NCI-H2227 treated with DMSO at 0.1 percent for 48 hours (cell line): ENCODE measurements around the gene IL25.
"Not testable (repeated sequence)": the region's sequence is repeated elsewhere in the genome, so short reads cannot be mapped to it uniquely, and the experiment has no call there.

Experiments
- DNase-seq: peaks from one replicate; lab custom pipeline; 2025; lab: John Stamatoyannopoulos, UW

The IL25 gene

DNA sequence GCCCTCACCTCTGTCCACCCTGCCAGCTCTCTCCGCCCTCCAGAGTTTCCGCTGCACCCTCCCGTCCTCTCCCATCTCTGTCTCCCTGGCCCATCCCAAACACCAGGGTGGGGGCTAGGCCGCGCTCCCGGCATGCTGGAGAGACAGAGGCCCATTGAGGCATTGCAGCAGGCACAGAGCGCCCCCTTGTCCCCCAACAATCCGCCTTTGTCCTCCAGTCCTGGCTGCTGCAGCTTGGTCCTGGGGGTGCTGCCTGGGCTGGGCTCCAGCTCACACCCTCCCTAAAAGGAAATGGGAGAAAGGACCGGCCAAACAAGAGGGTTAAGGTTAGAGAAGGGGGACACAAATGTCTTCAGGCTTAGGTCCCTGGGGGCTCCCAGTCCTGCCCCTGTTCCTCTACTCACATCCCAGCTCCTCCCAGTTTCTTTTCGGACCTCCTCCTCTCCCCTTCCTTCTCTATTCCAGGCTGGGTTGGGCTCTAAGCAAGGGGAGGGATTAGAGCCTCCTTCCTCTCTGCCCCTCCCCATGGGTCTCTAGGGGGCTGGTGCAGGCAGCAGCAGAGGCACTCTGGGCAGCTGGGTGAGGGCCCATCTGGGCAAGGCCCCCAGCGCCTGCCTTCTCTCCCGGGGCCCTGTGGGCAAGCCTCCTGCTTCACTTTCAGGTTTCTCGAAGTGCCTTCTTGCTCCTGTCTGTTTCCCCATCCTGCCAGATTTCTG lies 4.0 kb downstream of the IL25 start, which contains the start of gene CMTM5:
Gene CMTM5, plus strand, starts transcription at position 565 of the 716 bp plus-strand sequence. CDS start 206 bp downstream, outside the sequence.
- DNase-seq, result no peak

DNA sequence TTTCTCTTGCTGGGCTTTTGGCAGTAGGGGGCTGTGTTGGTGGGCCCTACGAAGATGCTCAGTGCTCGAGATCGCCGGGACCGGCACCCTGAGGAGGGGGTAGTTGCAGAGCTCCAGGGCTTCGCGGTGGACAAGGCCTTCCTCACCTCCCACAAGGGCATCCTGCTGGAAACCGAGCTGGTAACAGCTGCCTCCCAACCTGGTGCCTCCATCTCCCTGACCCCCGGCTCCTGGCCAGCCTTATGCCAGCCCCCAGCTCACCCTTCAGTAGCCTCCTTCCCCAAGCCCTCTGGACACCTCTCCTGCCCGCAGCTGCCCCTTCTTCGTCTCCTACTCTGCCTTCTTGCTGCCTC lies 4.6 kb downstream of the IL25 start:
- no peak for DNase-seq

DNA sequence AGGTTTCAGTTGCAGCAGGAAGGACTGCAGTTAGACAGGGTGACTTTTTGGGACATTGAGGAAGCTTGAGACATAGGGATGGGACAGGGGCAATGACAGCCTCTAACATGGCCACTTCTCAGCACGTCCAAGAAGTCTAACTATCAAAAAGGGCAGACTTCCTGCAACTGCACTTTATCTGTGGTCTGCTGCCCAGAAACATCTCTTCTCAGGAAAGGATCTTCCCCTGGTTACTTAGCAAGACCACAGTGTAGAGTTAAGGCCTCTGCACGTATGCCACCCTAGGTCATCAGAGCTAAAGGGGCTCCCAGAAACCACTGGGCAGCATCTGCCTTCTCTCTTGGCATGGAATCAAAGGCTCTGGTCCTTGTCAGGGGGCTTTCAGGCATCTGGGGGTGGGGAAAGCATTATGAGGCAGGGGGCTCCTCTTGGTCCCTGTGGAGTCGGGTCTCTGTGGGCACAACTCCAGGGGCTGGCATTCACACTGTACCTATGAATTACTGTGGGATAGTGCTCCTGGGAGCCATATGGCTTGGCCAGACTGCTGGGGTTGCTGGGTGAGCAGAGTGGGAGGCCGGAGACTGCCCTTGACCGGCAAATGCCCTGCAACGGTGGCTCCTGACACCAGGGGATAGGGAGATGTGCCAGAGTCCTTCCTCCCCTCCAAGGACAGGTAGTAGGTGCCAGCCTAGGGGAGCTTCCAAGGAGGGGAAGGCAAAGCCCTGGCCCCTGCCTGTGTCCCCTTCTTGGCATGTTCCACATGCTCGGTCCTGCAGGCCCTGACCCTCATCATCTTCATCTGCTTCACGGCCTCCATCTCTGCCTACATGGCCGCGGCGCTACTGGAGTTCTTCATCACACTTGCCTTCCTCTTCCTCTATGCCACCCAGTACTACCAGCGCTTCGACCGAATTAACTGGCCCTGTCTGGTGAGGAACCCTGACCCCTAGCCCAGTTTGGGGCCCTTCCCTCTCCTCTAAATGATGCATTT lies 5.3 kb downstream of the IL25 start:
- no peak for DNase-seq

DNA sequence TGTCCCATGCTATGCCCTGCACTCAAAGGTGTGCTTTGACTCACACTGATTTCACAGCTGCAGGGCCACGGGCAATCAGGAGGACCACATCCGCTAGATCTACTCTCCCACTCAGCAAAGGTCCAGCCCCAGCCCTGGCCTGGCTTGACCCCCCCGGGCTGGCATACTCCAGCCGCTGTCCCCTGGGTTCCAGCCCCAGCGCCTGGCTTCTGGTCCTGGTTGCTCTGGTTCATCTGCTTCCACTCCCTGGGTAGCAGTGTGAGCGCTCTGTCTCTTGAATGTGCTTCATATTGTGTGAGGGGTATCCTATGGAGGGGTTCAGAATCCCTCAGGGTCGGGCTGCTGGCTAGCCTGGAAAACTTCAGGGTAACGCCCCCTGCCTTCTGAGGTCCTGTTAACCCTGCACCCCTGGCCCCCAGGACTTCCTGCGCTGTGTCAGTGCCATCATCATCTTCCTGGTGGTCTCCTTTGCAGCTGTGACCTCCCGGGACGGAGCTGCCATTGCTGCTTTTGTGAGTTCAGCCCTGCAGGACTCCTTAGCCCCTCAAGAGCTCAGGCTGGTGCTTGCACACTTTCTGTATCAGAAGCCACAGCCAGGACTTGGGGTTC lies 6.1 kb downstream of the IL25 start:
- DNase-seq, result no peak

DNA sequence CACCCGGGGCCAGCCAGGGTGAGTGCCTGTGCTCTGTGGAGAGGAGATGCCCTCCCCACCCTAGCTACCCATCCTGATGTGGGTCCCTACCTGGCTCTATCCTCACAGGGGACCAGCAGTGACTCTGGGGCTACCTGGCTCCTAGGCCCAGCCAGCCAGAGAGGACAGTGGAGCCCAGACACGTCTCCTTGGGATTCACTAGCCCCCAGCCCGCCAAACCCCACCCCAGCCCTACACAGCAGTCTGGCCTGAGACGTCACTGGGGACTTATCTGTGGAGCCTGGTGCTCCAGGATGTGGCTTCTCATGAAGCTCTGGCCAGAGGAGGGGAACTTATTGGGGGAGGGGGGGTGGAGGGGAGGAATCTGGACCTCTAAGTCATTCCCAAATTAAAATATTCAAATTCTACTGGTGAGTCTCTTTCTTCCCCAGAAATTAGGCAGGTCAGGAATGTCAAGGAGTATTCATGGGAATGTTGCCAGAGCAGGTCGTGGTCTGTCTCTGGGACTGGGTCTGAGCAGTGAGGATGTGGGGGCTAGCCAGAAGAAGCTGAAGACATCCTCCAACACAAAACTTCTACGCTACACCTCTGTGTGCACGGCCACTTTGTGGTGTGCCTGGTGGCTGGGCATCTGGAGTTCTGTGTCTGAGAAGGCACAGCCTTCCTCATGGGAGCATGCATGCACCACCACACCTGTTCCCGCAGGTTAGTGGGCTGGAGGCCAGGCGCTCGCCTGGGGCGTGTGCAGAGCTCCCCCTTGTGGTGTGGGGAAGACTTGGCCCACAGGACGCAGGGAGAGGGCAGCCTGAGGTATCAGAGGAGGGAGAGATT lies 7.0 kb downstream of the IL25 start:
- DNase-seq, result no peak

DNA sequence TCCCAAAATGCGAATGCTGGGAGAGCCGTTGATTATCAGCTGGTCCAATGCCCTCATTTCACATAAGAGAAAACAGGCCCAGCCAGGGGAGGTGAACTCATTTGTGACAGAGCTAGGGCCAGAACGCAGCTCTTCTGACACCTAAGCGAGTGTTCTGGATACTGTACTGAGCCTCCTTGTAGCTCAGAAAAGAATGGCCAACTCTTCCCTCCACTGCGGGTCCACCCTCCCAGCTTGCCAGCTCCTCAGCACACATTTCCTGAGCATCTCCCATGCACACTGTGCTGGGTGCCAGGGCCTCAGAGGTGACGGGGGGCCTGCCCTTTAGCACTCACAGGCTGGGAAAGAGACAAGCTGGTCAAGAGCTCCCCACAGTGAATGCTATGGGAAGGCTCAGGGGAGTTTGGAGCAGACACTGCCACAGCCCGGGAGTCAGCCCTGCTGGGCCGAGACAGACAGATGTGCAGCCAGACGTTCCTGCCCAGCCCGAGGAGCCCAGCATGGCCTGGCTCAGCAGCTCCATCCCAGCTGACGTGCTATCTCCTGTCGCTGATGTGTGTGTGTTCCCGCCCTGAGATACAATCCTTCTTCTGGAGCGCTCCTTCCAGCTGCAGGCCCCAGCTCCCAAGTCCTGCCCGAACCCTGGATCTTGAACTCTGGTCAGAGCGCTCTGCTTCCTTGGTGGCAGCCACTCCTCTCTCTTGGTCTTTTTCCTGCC lies 7.7 kb downstream of the IL25 start:
- DNase-seq, result no peak

DNA sequence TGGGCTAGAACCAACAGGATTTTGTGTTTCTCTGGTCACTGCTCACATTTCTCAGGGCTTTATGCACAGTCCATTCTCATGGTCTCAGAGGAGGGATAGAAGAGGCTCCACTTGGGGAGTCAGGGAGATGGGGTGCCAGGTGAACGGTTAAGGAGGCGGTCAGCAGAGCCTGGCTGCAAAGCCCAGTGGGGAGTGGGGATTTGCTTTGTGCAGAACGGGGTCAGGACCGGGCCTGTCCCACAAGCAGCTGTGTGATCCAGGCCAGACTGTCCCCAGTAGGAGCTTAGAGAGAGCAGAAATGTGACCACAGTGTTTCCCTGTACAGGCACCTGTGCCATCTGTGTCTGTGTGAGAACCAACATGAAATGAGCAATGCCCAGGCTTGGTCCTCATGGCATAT lies 8.4 kb downstream of the IL25 start:
- no peak for DNase-seq

DNA sequence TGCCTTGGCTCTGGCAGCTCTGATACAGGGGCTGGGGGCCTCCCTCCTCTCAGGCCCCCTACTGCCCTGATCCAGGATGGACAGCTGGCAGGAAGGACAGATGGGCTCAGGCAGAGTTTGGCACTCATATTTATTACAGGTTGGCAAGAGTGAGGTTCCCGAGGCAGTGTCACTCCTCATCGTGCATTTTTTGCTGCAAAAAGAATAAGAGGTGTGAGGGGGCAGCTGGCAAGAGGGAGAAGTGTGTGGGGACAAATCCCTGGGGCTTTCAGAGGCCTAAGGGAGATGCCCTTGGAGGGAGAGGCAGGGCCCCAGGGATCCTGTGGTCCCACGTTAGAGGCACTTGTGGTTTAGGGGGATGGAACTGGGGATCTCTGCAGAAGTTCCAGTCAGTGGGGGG lies 9.3 kb downstream of the IL25 start:
- no peak for DNase-seq

DNA sequence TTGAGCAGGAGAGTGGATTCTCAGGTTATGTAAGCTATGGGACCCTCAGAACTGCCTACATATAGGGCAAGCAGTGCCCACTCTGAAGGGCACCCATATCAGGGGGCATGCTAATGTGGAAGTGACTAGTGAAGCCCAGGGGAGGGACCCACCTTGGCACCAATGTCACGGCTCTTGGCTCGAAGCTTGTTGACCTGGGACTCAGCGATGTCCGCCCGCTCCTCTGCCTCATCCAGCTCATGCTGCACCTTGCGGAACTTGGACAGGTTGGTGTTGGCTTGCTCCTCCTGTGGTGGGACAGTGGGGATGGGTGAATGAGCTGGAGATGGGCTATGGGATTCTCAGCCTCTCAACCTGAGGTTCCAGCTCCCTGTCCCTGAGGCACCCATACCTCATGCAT lies 9.7 kb downstream of the IL25 start:
- DNase-seq, result no peak

DNA sequence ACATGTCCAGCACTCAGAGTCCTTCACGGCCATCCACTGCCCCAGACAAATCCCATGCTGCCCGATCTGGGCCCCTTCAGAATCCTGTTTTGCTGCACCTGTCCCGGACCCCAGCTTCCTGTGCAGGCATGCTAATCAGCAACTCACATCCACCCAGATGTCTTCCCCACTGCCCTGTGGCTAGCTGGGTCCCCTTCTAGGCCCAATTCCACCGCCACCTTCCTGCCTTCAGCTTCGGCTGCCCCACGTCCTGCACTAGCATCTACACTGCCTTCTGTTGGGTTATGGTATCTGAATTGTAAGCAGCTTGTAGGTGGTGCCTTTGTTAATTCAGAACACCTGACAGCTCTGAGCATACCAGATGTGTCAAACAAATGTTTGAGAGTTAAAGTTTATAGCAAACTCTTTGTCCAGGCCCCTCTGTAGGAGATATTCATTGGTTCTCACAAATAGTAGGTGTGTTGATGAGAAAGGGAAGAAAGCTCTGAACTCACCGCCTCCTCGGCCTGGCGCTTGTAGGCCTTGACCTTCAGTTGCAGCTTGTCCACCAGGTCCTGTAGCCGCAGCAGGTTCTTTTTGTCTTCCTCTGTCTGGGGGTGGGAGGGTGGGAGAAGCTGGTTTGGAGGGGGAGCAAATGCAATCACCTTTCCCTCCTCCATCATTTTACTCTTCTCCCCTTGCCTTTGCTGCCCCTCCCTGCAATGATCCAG lies 10.3 kb downstream of the IL25 start:
- DNase-seq, result no peak

DNA sequence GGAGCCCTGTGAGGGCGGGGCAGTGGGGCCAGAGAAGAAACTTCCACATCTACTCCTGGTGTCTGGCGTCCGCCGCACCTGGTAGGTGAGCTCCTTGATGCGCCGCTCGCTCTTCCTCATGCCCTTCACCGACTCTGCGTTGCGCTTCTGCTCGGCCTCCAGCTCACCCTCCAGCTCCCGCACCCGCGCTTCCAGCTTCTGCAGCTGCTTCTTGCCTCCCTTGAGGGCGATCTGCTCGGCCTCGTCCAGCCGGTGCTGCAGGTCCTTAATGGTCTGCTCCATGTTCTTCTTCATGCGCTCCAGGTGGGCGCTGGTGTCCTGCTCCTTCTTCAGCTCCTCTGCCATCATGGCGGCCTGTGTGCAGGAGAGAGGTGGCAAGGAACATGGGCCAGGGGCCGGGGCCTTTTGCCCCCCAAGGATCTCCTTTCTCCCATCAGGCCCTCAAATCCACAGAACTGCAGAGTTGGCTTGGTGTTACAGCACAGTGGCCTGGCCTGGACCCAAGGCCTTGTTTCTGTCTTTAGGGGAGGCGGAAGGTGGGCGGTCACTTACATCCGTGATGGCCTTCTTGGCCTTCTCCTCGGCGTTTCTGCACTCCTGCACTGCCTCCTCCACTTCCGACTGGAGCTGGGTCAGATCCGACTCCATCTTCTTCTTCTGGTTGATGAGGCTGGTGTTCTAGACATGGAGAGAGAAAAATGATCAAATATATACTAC lies 11.9 kb downstream of the IL25 start:
- DNase-seq, result no peak

DNA sequence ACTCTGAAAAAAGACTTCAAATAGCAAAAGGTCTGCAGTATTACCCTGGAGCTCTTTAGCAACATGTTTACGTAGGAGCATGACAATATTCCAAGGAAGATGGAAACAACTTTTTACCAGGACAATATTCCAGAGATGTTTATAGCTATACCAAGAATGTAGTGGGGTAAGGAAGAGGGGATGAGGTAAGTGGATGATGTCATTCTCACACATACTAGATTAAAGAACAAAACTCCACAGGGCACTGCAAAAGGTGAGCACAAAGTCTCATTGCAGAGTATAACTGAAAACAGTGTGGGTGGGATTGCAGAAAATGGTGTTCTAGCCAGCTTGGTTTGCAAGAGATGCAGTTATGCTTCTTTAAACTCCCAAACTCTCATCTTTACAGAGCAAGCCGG lies 12.6 kb downstream of the IL25 start:
- no peak for DNase-seq

DNA sequence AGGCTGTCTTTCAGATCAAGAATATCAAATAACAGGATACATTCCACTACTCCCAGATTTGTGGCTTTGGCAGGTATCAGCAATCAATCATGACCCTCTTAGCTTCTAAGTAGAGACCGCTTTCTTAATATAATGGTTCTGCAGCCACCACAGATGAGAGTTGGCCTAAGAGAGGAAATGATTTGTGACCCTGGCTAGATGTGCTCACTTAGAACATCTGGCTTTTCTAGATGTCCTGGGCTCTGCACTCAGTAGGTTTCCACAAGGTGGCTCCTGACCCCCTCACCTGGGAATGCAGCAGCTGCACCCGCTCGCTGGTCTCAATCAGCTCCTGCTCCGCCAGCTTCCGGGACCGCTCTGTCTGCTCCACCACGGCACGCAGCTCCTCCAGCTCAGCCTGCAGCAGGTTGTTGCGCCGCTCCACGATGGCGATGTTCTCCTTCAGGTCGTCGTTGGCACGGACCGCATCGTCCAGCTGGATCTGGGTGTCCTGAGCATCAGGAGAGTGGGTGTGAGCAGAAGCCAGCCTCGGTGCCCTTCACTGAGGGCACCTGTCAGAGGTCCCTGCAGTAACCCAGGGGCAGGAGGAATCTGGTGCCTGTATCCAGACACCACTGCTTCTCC lies 13.1 kb downstream of the IL25 start:
- no peak for DNase-seq

DNA sequence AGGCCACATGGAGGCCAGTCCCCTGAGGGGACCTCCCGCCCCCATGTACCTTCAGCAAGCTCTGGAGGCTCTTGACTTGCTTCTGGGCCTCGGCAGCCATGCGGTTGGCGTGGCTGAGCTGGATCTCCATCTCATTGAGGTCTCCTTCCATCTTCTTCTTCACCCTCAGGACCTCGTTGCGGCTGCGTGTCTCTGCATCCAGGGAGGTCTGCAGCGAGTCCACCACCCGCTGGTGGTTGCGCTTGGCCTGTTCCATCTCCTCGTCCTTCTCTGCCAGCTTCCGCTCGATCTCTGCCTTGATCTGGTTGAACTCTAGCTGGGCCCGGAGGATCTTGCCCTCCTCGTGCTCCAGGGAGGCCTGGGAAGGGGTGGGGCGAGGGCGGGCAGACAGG lies 13.7 kb downstream of the IL25 start:
- DNase-seq, result not testable (repeated sequence)

DNA sequence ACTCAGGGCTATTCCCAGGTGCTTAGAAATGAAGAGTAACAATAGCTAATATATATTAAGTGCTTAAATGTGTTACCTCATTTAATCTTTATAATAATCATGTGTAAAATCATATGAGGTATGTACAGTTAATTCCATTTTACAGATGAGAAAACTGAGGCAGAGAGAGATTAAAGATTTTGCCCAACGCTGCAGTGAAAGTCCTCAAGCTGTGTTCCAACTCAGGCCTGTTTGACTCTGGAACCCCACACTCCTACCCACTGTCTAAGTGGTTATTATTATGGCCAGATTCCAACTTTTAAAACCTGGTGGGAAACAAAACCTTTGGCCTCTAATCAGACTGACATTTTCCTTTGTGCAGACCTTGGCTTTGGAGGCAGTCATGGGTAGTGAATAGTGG lies 14.4 kb downstream of the IL25 start:
- DNase-seq, result no peak

DNA sequence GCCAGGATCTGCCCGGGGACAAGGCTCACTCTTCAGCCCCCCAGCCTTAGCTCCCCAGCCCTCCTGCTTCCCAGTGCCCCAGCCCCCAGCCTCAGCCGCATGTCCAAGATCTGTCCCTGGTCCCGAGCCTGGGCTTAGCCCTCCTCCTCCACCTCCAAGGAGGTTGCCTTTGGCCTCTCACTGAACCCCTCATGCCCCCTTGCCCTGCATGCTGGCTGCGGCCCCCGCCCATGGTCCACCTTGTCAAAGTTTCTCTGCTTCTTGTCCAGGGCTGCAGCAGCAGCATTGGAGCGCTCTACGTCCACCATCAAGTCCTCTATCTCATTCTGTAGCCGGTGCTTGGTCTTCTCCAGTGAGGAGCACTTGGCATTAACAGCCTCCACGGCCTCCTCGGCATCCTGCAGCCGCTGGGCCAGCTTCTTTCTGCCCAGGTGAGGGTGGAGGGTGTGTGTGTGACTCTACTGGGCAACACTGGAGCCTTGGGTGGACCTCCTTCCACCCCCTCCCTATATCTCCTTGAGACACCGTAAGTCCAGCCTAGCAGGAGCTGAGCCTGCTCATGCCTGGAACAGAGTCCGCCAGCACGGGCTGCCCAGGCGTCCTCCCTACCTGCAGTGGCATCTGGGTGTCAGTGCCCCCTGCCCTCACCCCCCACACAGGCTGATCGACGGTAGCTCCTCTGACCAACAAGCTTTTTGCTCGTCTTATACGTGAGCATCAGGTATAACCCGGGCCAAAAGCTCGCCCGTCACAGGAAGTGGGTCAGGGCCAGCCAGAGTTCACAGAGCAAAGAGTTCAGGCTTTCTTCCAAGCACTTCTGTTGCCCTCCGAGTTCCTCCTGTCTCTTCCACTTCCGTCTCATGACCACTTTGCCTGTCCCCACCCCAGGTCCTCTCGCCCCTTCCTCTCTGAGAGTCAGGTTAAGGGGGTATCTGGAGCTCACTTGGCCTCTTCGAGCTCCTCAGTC lies 15.6 kb downstream of the IL25 start:
- DNase-seq, result no peak

DNA sequence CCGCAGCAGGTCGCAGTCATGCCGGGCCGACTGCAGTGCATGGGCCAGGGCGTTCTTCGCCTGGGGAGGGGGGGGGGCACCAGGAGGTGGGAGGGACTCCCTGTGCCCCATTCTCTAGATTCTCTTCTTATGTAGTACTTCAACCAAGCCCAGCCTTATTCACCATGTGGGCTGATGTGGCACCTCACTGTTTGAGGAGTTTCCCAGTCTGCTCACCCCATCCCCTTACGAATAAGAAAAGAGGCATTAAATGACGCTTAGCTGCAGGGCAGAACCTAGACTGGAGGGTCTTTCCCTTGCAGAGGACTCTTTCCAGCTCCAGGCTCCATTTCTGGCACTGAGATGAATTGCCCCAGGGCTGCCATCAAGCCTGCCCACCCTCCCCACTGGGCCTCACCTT lies 16.4 kb downstream of the IL25 start:
- DNase-seq, result no peak

DNA sequence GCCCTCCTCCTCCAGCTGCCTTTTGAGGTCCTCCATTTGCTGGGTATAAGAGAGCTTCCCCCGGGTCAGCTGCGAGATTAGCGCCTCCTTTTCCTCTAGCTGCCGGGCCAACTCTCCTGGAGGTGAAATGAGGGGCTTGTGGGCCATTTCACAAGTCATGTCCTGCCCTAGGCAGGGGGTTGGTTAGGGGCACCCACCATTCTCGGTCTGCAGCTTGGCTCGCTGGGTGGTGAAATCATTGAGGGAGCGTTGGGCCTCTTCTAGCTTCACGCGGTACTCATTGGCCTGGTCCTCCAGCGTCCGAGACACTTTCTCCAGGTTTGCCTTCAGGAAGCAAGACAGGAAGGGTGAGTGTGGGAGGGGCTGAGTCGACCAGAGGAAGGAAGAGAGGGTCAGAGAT lies 16.8 kb downstream of the IL25 start:
- DNase-seq, result no peak
